HG03571 (cell line): ENCODE data around the gene TAPT1.

Source experiments
- ATAC-seq: cut with Tn5 transposase; IDR thresholded peaks from one replicate; pipeline ENCODE4 v1.9.1; 2021; ENCODE audit not compliant: unreplicated experiment

Gene TAPT1

DNA sequence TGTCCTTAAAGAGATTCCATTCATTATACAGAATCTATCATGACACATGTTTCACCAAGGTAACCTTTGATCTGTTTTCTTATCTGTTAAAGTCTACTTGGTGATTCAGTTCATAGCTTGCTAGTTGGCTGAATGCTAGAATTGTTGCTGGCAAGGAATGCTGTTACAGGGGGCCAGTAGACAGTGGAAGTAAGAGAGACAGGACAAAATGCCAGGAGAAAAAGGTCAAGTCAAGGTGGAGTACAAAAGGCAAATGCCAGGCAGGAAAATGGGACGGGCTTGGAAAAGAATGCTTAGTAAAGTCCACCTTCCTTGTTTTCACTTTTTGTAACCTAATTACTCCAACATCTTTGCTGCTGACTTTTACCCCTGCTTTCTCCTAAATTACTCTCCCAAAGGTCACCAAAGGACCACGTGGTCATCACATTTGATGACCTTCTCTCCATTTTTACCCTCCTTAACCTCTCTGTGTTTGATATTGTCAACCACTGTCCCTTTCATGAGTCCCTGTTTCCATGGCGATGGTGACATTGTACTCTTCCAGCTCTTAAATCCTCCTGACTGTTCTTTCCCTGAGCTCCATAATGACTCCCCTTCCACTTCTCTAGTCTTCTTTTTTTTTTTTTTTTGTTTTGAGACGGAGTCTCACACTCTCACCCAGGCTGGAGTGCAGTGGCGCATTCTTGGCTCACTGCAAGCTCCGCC lies 24.5 kb upstream of the TAPT1 start:
- ATAC-seq, result no peak

DNA sequence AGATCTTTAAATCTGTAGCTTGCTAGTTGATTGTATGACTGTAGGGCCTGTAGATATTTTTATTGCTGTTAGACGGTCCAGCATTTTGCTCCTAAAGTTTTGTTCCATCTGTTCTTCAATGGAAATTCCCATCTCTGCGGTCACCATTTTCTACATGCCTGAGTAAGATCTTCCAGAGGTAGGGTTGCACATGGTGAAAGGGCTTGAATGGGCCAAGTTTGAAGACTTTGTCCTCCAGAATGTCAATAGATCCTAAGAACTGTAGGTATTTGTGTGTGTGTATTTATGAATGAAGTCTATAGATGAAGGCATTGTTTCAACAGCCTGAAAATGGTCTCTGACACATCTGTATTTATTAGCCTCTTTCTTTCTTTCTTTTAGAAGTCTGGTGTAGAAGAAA lies 22.3 kb upstream of the TAPT1 start:
- no peak for ATAC-seq

DNA sequence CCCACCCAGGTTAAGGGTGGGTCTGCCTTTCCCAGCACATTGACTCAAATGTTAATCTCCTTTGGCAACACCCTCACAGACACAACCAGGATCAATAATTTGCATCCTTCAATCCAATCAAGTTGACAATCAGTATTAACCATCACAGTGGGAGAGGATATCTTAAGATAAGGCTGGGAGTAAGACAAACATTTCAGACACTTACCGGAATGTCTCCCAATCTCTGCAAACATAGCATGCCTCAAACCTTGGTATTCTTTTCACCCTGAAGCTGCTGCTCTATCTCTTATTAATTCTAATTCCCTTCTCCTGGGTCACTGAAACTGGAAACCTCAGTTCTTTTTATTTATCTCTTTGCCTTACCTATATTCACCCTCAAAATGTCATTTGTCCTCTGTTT lies 19.0 kb upstream of the TAPT1 start:
- no peak for ATAC-seq

DNA sequence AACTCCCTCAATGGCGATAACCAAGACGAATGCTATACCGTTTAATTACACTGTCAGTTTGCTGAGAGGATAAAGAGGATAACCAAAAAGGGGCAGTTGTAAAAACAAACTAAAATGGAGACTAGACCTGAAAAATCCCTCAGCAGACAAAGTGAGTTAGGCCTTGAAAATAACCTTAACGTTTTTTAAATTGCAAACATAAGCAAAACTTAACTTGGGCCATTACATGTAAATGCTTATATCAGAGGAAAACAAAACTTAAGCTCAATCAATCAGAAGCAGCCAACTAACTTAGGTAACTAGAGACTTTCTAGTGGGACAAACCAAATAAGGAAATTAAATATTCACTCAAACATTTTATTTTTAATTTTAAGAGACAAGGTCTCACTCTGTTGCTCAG lies 17.0 kb upstream of the TAPT1 start:
- ATAC-seq, result no peak

DNA sequence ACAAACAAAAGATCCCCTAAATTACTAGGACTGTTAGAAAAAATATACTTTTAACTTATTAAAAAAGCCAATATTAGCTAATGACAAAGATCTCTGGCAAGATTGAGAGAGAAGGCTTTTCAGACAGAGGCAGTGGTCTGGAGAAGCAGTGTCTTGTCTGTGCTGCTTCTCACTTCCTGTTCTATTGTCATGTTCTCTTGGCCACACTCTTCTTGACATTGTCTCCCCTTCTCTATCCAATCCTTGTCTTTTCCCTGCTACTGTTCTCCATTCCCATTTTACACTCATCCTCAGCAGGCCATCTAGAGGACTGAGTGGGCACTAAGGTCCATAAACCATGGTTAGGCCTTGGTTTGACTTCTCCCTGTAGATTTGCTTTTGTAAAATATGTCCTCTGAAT lies 14.0 kb upstream of the TAPT1 start:
- no peak for ATAC-seq

DNA sequence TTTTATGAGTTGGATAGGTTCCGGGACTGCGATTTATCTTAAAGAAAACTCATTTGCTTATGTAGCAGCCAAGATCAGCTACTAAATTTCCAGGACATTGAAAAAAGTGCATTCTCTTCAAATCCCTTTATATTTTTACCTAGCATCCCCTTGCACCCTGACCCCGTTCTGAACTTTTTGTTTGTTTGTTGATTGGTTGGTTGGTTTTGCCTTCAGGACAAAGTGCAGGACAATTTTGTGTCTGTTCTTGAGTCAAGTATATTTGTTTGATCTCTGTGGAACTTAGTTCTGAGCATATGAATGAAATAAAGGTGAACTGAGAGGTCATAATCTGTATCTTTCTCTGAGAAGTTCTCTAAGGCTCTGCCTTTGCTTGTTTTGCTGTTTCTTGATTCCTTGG lies 12.8 kb upstream of the TAPT1 start:
- no peak for ATAC-seq

DNA sequence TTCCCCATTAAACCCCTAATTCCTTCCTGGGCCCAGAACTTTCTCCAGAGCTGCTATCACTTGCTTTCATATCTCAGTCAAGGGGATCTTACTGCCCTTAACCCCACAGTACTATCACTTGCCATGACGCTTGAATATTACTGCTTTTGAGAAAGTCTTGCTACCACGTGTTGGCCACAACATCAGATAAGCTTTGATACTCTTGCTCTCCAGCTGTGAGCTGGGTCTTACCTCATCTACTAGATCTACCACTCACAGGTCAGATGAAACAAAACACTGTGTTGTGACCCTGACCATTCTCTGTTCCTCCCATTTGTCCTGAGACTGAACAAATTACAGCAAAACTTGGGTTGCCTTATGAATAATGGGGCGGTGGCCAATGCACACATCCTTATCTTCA lies 12.1 kb upstream of the TAPT1 start:
- no peak for ATAC-seq

DNA sequence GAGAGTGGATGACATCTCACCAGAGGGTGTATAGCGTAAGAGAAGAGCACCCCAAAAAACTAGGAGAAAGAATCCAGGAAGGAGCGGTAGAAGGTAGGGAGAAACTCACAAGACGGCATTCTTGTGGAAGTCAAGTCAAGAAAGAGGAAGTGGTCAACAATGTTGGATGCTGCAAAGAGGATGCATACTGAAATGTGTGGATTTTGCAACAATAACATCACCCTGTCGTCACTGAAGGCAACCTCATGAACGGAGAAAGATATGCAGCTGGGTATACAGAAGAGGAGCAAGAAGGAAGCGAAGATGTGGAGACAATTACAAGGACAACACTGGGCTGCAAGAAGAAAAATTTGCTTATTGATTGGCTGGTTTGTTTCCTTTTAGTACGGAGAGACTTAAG lies 11.4 kb upstream of the TAPT1 start:
- no peak for ATAC-seq

DNA sequence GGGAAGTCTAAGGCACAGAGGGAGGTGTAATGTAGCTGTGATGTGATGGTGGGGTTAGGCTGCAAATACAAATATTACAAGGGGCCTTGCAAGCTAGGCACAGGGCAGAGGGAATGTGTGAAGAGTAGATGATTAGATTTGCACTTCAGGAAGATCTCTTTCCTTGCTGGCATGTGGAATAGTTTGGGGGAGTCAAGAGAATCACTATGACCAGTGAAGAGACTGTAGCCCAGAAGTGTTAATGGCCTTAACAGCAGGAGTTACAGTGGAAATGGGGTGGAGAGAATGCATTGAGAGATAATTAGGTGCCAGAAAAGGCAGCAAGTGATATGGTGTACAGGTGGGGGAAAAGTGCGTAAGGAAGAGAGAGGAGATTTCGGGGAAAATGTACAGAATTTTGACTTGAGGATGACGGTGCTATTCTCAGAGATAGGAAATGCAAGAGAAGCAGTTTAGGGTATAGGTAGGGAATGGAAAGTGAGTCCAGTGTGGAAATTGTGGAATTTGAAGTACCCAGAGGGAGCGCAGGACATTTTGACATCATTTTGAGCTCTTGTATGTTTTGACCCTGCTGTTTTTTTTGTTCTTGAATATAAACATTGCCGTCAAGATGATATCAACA lies 10.2 kb upstream of the TAPT1 start:
- no peak for ATAC-seq

DNA sequence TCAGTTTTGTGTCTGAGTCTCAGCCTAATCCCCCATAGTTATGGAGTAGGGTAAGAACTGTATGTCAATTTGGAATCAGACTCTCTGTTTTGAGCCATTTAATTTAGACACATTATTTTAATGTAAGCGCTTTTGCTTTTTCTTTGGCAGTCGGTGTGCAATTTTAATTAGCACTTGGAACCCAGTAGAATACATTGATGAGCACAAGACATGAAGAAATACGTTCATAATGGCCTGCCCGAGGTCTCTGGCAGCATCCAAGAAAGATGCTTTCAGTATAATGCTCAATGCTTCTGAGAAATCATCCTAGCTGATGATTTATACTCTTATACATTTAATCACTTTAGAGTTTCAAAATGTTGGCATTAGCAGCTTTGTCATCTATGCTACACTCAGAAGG lies 8.9 kb upstream of the TAPT1 start:
- ATAC-seq, result no peak

DNA sequence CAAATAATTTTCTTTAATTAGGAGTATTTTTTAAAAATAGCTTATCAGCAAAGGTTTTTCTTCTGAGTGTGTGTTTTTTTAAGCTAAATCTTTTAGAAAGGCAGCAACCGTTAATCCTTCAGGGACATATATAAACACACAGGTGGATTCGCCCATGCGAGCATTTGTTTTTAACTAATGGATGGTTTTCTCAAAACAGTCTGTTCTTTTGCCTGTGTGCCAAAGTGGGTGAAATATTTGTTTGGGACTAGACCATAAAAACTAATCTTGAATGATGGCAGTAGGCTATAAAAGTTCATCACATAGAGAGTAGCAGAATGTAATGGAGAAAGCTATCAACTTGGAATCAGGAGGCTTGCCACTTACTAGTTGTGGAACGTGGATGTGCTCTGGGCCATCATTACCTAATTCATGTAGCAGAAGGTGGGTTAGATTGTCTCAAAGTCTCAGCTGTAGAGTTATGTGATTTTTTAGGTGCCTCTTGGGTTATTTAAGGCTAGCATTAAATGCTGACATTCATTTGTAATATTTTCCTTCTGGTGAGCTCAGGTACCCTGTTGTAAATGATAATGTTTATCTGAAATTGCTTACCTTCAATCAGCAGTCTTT lies 7.4 kb upstream of the TAPT1 start:
- ATAC-seq, result no peak

DNA sequence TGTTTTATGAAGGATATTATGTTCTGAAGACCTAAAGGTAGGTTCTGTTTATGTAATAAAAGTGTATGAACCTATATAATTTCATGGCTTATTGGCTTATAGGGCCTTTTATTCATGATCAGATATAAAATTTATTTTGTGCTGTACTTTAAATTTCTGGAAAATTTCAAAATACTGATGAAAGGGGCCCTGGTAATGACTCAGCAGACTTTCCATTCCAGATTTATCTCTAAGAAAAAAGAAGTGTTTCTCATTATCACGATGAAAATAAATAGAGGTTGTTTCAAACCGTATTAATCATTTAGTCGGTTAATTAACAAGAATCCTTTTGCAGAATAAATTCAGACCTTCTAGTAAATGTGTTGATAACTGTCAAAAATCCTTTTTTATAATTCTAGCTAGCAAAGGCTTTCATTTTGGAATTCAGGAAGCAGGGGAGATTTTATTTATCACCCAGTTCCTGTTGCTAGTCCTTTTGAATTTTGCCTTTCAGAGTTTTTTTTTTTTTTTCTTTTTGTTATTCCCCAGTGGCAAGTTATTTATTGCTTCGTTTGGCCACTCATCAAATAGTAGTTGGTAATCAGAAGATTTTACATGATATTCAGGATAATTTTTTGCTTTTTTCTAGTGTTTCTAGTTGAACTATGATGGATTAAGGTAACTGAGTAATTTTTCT lies 5.4 kb upstream of the TAPT1 start:
- no peak for ATAC-seq

DNA sequence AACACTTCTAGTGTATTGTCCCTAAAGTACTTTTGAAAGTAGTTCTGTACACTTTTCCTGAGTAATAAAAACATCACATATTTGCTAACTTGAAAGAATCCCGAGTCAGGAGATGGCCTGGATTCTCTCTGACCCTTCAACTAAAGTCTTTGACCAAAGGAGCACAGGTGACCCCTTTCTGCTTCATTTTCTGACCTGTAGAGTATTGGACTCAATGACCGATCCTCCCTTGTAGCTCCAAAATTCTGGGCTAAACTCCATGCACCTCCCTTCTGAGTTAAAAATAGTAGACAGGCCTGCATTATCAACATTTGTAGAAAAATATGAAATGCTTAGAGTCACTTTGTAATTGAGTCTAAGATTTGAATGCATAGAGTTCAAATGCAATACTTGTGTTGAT lies 4.0 kb upstream of the TAPT1 start:
- ATAC-seq, result no peak

DNA sequence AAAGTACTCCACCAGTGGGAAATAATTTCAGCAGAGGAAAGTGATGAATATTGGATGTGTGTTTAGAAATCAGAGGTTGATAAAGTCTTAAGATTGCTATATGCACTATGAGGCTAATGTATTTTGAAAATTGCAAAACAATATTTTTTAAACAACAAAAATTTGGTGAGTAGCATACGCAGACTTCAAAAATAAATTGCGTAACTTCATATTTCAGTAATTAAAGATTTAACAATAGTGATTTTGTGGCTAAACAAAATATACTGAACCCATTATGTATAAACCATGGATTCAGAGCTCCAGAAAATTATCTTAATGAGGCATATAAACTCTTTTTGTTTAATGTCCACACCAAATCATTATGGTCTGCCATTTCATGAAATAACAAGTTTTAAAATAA lies 3.3 kb upstream of the TAPT1 start:
- no peak for ATAC-seq

DNA sequence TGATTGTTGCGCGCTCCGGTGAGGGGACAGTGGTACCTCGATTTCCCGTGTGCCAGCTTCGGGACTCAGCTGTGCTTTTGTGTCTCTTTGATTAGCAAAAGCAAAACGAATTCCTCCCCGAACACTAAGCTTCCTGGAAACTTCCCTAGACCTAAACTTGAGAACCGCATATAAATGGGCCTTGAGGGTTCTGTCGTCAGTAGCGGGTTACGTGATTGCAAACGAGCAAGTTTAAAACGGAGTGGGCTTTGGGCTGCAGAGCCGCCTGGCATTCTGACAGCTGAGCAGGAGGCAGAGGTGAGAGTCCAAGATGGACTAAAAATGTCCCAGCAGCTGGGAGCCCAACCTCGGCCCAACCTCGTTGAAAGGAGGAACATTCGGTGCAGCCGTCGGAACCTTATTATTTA lies 1.2 kb upstream of the TAPT1 start:
- ATAC-seq, result no peak

DNA sequence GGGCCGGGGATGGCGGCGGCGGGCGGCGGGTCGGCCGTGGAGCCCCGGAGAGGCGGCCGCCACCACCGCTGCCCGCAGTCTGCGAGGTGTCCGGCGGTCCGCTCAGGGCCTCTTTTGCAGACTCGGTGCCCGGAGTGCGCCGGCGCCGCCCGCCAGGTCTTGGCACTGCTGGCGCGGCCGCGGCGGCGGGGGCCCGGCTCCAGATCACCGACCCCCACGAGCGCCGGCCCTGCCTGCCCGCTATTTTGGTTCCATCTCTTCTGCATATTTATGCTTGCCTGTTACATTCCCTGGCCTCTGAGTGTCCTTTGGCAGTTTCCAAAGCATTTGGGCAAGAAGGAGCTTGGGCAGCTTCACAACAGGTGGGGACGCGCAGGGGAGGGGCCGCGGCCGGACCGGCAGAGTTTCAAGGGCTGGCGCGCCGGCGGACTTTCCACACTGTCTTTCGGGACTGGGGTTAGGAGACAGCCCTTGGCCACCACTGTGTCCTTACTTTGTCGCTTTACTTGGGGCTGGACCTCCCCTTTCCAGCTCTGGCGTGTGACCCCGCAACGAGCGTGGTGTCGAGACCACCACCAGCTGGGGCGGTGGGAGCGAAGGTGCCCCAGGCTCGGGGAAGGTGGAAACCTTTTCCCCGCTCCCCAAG lies 668 bp upstream of the TAPT1 start:
- peak; percentile 42 for ATAC-seq

DNA sequence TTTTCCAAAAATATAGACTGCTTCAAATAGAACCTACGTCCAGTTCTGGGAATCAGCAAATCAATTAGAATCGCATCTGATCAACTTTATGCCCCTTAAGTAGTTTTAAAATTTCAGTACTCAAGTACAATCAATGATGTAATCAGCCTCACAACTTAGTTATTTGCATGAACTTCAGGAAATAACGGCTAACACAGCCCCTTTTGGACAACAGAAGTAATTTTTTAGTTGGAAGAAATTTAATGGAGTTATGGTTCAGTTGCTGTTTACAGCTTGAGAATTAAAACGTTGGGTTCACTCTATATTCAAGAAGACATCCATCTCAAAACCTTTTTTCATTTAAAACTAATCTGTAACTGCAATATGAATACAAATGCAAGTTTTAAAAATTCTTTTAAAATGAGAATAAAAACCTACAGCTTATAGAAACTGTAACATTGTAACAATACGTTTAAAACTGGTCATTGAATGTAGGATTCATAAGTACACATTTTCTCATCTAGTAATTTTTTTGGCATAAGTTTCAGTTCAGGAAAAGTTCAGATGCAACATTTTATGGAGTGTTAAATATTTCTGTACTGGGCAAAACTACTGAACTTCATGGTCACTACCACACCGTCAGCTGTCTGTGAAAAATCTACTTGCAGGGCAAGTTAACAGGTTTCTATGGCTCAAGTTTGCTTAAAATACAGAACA lies 956 bp downstream of the TAPT1 start:
- peak; percentile 1 for ATAC-seq

DNA sequence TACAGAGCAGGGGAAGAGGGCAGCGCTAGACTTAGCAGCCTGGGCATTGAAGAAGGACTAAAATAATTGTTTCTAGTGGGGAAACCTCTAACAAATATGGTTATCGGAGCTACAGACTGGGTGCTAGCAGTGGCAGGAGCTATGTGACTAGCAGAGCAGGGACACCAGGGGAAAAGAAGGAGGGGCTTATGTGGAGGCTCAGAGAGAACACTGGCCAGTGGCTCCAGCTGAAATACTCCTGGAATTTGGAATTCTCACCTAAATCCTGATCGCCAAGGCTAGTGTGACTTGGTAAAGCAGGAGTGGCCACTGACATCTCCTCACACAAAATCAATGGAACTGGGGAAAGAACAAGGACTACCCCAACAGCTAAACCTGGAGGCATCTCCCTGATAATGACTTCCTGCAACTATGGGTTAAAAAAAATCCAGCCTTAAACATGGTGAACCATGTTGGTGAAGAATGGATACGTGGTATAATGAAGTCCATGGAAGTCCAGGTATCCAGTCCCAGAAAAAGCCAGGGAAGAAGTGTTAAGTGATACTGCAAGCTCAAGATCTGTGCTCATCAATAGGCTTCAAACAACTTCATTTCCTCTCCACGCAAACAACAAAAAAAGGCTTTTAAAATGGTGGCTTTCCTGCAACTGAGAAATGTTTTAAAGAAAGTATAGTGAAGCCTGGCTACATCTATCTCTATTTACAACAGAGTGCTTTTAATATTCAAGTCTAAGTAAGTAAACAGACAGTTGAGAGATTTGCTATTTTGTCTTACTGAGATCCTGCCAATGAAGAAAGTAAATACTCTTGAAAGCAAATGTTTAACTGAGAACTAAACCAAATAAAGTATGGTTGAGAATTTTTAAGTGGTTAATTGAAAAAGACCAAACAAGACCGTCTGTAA lies 1.8 kb downstream of the TAPT1 start:
- no peak for ATAC-seq

DNA sequence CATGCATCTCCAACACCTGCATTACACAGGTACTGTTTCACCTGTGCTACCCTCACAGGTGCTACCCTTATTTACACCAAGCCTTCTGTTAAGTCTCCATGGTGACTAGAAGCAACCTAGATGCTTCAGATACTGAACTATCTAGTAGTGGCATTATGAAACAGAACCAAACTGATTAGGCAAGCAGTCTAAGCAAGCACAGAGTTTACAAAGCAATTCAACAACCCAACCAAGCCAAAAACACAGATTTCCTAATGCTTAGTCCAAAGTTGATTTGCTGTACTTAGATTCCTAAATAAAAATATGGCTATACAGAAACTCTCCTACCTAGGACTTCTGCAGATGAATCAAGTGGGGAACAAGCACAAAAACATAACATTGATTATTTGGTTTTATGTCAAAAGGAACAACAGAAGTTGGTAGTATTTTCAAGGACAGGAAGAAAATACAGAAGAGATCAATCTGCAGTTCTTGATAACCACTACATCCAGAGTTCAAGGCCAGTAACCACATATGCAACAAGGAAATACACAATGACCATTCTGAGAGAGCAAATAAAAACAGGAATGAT lies 3.2 kb downstream of the TAPT1 start:
- no peak for ATAC-seq

DNA sequence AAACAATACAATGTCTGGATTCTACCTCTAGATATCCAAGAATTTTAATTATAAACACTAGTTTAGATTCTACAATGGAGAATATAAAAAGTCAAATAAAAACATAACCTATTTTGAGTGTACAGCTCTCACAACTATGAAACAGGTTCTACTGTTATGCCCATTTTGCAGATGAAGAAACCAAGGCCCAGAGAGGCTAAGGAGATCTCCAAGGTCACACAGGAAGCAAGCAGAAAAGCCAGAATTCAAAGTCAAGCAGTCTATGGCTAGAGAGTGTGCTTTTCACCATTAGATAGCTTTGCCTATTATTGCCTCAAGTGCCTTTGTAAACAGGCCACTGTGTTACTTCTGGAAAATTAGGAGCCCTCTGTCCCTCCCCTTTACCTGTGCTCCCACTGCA lies 7.3 kb downstream of the TAPT1 start:
- no peak for ATAC-seq
